HG03571 (cell line): ENCODE measurements around the gene PRSS12.
"Not testable (repeated sequence)": the region's sequence is repeated elsewhere in the genome, so short reads cannot be mapped to it uniquely, and the experiment has no call there.

Source experiments
- ATAC-seq: cut with Tn5 transposase; IDR thresholded peaks from one replicate; pipeline ENCODE4 v1.9.1; 2021; ENCODE audit not compliant: unreplicated experiment

Gene PRSS12

GRCh38 chr4:118325431-118325830 is 27.4 kb downstream of the PRSS12 start:
- ATAC-seq: no peak

- no peak for ATAC-seq
These were observed 29.8 kb downstream of the PRSS12 start for GRCh38 chr4:118322831-118323502.

- ATAC-seq: no peak
These were observed 33.9 kb downstream of the PRSS12 start for GRCh38 chr4:118318931-118319330.

GRCh38 chr4:118317691-118318090 is 35.1 kb downstream of the PRSS12 start:
- ATAC-seq: no peak

- no peak for ATAC-seq
These were observed 38.6 kb downstream of the PRSS12 start for GRCh38 chr4:118314221-118314620.

GRCh38 chr4:118313098-118313497 is 39.7 kb downstream of the PRSS12 start:
- ATAC-seq: no peak

GRCh38 chr4:118308306-118309030 is 44.3 kb downstream of the PRSS12 start:
- no peak for ATAC-seq

GRCh38 chr4:118307643-118308042 is 45.2 kb downstream of the PRSS12 start:
- ATAC-seq: no peak

- ATAC-seq: not testable (repeated sequence)
These were observed 53.2 kb downstream of the PRSS12 start for GRCh38 chr4:118299619-118300018.

GRCh38 chr4:118296729-118297128 is 56.1 kb downstream of the PRSS12 start:
- ATAC-seq: no peak

GRCh38 chr4:118290951-118291350 is 61.9 kb downstream of the PRSS12 start:
- ATAC-seq: no peak

- no peak for ATAC-seq
These were observed 63.0 kb downstream of the PRSS12 start for GRCh38 chr4:118289794-118290193.

GRCh38 chr4:118287711-118288451 is 64.9 kb downstream of the PRSS12 start:
- ATAC-seq: no peak

GRCh38 chr4:118286685-118287084 is 66.1 kb downstream of the PRSS12 start:
- ATAC-seq: no peak

GRCh38 chr4:118285931-118286330 is 66.9 kb downstream of the PRSS12 start:
- no peak for ATAC-seq

GRCh38 chr4:118284169-118284568 is 68.6 kb downstream of the PRSS12 start:
- ATAC-seq: peak; percentile 45

GRCh38 chr4:118282692-118283091 is 70.1 kb downstream of the PRSS12 start:
- no peak for ATAC-seq

GRCh38 chr4:118281611-118282442 is 71.0 kb downstream of the PRSS12 start:
- no peak for ATAC-seq

- peak; percentile 19 for ATAC-seq
These were observed 72.1 kb downstream of the PRSS12 start for GRCh38 chr4:118280501-118281218.

GRCh38 chr4:118279920-118280432 is 72.8 kb downstream of the PRSS12 start:
- no peak for ATAC-seq
